Measurements from ENCODE around the gene TP53I13.

Gene TP53I13

GRCh38 chr17:29583324-29584248 is 15.1 kb downstream of the TP53I13 start:
- no peaks in the 10 kb centered on the region for H3K27me3 ChIP-seq (ENCODE audit: insufficient read depth, low read length)
- H3K79me2 ChIP-seq (ENCODE audit: control insufficient read depth, insufficient read depth, low read length, unreplicated experiment): peaks cover 47% of the 10 kb centered on the region
- H3K36me3 ChIP-seq (ENCODE audit: insufficient read depth, low read length): peaks cover 8% of the 10 kb centered on the region; the same call in 1 of the 2 replicates
- H3K27ac ChIP-seq (ENCODE audit: low read depth, low read length): no peak overlapping the region
- no peak overlapping the region for H3K4me3 ChIP-seq (ENCODE audit: low read depth, low read length)
- H2AFZ ChIP-seq (ENCODE audit: low read length, unreplicated experiment): no peak overlapping the region
- H3K4me1 ChIP-seq (ENCODE audit: control insufficient read depth, insufficient read depth, low read length, unreplicated experiment): peaks cover 29% of the 10 kb centered on the region

GRCh38 chr17:29584452-29585079 is 16.1 kb downstream of the TP53I13 start:
- Histone ChIP-seq H3K27me3 (ENCODE audit: insufficient read depth, low read length) (no peaks in the 10 kb centered on the region), H3K4me1 (ENCODE audit: control insufficient read depth, insufficient read depth, low read length, unreplicated experiment) (peaks cover 29% of the 10 kb centered on the region), H3K4me3 (ENCODE audit: low read depth, low read length) (no peak overlapping the region), H3K79me2 (ENCODE audit: control insufficient read depth, insufficient read depth, low read length, unreplicated experiment) (peaks cover 51% of the 10 kb centered on the region), H3K27ac (ENCODE audit: low read depth, low read length) (no peak overlapping the region), H3K36me3 (ENCODE audit: insufficient read depth, low read length) (peaks cover 8% of the 10 kb centered on the region; the same call in 1 of the 2 replicates), H2AFZ (ENCODE audit: low read length, unreplicated experiment) (no peak overlapping the region)

GRCh38 chr17:29585080-29585751 is 16.7 kb downstream of the TP53I13 start:
- no peak overlapping the region for H3K4me3 ChIP-seq (ENCODE audit: low read depth, low read length)

GRCh38 chr17:29586676-29587469 is 18.4 kb downstream of the TP53I13 start:
- peaks cover 8% of the 10 kb centered on the region; the same call in 1 of the 2 replicates for H3K36me3 ChIP-seq (ENCODE audit: insufficient read depth, low read length)
- no peak overlapping the region for H2AFZ ChIP-seq (ENCODE audit: low read length, unreplicated experiment)
- no peak overlapping the region for H3K27ac ChIP-seq (ENCODE audit: low read depth, low read length)
- H3K27me3 ChIP-seq (ENCODE audit: insufficient read depth, low read length): no peaks in the 10 kb centered on the region
- peaks cover 51% of the 10 kb centered on the region for H3K79me2 ChIP-seq (ENCODE audit: control insufficient read depth, insufficient read depth, low read length, unreplicated experiment)
- H3K4me3 ChIP-seq (ENCODE audit: low read depth, low read length): peak overlapping the region; percentile 92; the same call in 1 of the 2 replicates
- peaks cover 40% of the 10 kb centered on the region for H3K4me1 ChIP-seq (ENCODE audit: control insufficient read depth, insufficient read depth, low read length, unreplicated experiment)

More at GRCh38 chr17:29585080-29585751, 16.7 kb downstream of the TP53I13 start:
- Histone ChIP-seq H3K27ac (ENCODE audit: low read depth, low read length) (no peak overlapping the region), H3K4me1 (ENCODE audit: control insufficient read depth, insufficient read depth, low read length, unreplicated experiment) (peaks cover 34% of the 10 kb centered on the region), H3K79me2 (ENCODE audit: control insufficient read depth, insufficient read depth, low read length, unreplicated experiment) (peaks cover 51% of the 10 kb centered on the region), H3K36me3 (ENCODE audit: insufficient read depth, low read length) (peaks cover 8% of the 10 kb centered on the region; the same call in 1 of the 2 replicates), H2AFZ (ENCODE audit: low read length, unreplicated experiment) (no peak overlapping the region), H3K27me3 (ENCODE audit: insufficient read depth, low read length) (no peaks in the 10 kb centered on the region)

GRCh38 chr17:29587591-29587990 is 19.1 kb downstream of the TP53I13 start:
- peaks cover 2% of the 10 kb centered on the region; the same call in 1 of the 2 replicates for H3K36me3 ChIP-seq (ENCODE audit: insufficient read depth, low read length)
- no peaks in the 10 kb centered on the region for H3K27me3 ChIP-seq (ENCODE audit: insufficient read depth, low read length)
- no peak overlapping the region for H2AFZ ChIP-seq (ENCODE audit: low read length, unreplicated experiment)
- H3K4me1 ChIP-seq (ENCODE audit: control insufficient read depth, insufficient read depth, low read length, unreplicated experiment): peaks cover 47% of the 10 kb centered on the region
- no peak overlapping the region for H3K27ac ChIP-seq (ENCODE audit: low read depth, low read length)
- peaks cover 49% of the 10 kb centered on the region for H3K79me2 ChIP-seq (ENCODE audit: control insufficient read depth, insufficient read depth, low read length, unreplicated experiment)
- peak overlapping the region; percentile 92 for H3K4me3 ChIP-seq (ENCODE audit: low read depth, low read length)

GRCh38 chr17:29588017-29588561 is 19.6 kb downstream of the TP53I13 start:
- Histone ChIP-seq H3K27ac (ENCODE audit: low read depth, low read length) (no peak overlapping the region), H3K4me3 (ENCODE audit: low read depth, low read length) (peak overlapping the region; percentile 92), H3K4me1 (ENCODE audit: control insufficient read depth, insufficient read depth, low read length, unreplicated experiment) (peaks cover 50% of the 10 kb centered on the region), H3K79me2 (ENCODE audit: control insufficient read depth, insufficient read depth, low read length, unreplicated experiment) (peaks cover 49% of the 10 kb centered on the region), H3K36me3 (ENCODE audit: insufficient read depth, low read length) (no peaks in the 10 kb centered on the region), H2AFZ (ENCODE audit: low read length, unreplicated experiment) (peak overlapping the region; percentile 8), H3K27me3 (ENCODE audit: insufficient read depth, low read length) (no peaks in the 10 kb centered on the region)

- Histone ChIP-seq H3K36me3 (ENCODE audit: insufficient read depth, low read length) (no peaks in the 10 kb centered on the region), H3K27me3 (ENCODE audit: insufficient read depth, low read length) (no peaks in the 10 kb centered on the region), H3K4me1 (ENCODE audit: control insufficient read depth, insufficient read depth, low read length, unreplicated experiment) (peaks cover 50% of the 10 kb centered on the region), H3K4me3 (ENCODE audit: low read depth, low read length) (peak overlapping the region; percentile 92), H2AFZ (ENCODE audit: low read length, unreplicated experiment) (peak overlapping the region; percentile 8), H3K79me2 (ENCODE audit: control insufficient read depth, insufficient read depth, low read length, unreplicated experiment) (peaks cover 46% of the 10 kb centered on the region), H3K27ac (ENCODE audit: low read depth, low read length) (no peak overlapping the region)
Observed at GRCh38 chr17:29588562-29589411, 20.3 kb downstream of the TP53I13 start.

- H3K4me1 ChIP-seq (ENCODE audit: control insufficient read depth, insufficient read depth, low read length, unreplicated experiment): peaks cover 45% of the 10 kb centered on the region
Observed at GRCh38 chr17:29589524-29590410, 21.3 kb downstream of the TP53I13 start, which contains the start of gene GIT1. TSS of gene GIT1 (minus strand) at chr17:29589648. CDS start at chr17:29589378, 270 bp downstream.

More at GRCh38 chr17:29589524-29590410, 21.3 kb downstream of the TP53I13 start, which contains the start of gene GIT1:
- peaks cover 42% of the 10 kb centered on the region for H3K79me2 ChIP-seq (ENCODE audit: control insufficient read depth, insufficient read depth, low read length, unreplicated experiment)
- H3K27me3 ChIP-seq (ENCODE audit: insufficient read depth, low read length): no peaks in the 10 kb centered on the region
- peak within 1 kb of the TSS; percentile 92 for H3K4me3 ChIP-seq (ENCODE audit: low read depth, low read length)
- H3K27ac ChIP-seq (ENCODE audit: low read depth, low read length): peak within 1 kb of the TSS; percentile 34; the same call in 1 of the 2 replicates
- peak within 1 kb of the TSS; percentile 83 for H2AFZ ChIP-seq (ENCODE audit: low read length, unreplicated experiment)
- no peaks in the 10 kb centered on the region for H3K36me3 ChIP-seq (ENCODE audit: insufficient read depth, low read length)
